ENCODE results near the gene CDK12. TPM values are rescaled to one million over a fixed set of nuclear protein-coding genes. Genes with fewer than 3 reads are reported as not detected.
"Not testable (repeated sequence)": the region's sequence is repeated elsewhere in the genome, so short reads cannot be mapped to it uniquely, and the experiment has no call there.

The CDK12 gene
- total and polyA plus RNA-seq, 2 donors (not counting 1 experiment from before 2014, with no cell fraction given): 19.4 to 24.9 TPM

DNA sequence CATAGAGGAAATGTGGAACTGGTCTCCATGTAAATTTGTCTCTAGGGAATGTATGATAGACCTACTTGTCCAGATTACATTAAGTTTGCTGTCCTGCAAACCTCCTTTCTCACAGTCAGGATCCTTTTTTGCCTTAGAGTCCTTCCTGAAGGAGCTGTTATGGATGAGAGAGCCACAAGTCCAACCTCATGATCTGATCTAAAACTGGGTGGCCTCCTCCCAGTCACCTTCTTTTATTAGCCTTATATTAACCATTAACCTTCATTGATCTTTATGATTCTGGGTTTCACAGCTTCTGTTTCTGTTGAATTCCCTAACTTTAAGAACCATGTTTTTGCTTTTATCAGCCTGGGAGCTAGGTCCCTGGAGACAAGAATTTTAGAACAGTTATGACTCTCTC lies 82.4 kb downstream of the CDK12 start:
- no peak for DNase-seq (ENCODE audit: low read depth in 2 of 2)
- Histone ChIP-seq H3K4me2 (ENCODE audit: extremely low read depth, insufficient read depth, low read length) (no peak overlapping the region), H3K79me2 (ENCODE audit: control insufficient read depth, insufficient read depth, low read length) (no peaks in the 10 kb centered on the region), H3K4me1 (ENCODE audit: control insufficient read depth, extremely low read depth, insufficient read depth, low read length) (no peaks in the 10 kb centered on the region), H2AFZ (ENCODE audit: low read length) (no peak overlapping the region), H3K27ac (ENCODE audit: insufficient read depth, low read length) (no peak overlapping the region), H3K27me3 (ENCODE audit: control insufficient read depth, insufficient read depth, low read length) (no peaks in the 10 kb centered on the region), H3K9ac (ENCODE audit: insufficient read depth, low read length) (no peak overlapping the region), H3K9me3 (ENCODE audit: control insufficient read depth, insufficient read depth, low read depth, low read length) (no peaks in the 10 kb centered on the region), H4K20me1 (ENCODE audit: control insufficient read depth, extremely low read depth, insufficient read depth, low read length) (peaks cover 2% of the 10 kb centered on the region), H3K4me3 (replicated peaks in 1 of 4; ENCODE audit: control extremely low read depth in 1 of 4, insufficient read depth in 1 of 4, low read depth in 3 of 4, low read length in 4 of 4) (no peak overlapping the region), H3K36me3 (ENCODE audit: control insufficient read depth, insufficient read depth, low read length) (peaks cover 2% of the 10 kb centered on the region)
- no peak for TF ChIP-seq EZH2 (IDR thresholded peaks at IDR 0.05; ENCODE audit: low read length, missing control alignments)
- TF ChIP-seq, protein P1, sequence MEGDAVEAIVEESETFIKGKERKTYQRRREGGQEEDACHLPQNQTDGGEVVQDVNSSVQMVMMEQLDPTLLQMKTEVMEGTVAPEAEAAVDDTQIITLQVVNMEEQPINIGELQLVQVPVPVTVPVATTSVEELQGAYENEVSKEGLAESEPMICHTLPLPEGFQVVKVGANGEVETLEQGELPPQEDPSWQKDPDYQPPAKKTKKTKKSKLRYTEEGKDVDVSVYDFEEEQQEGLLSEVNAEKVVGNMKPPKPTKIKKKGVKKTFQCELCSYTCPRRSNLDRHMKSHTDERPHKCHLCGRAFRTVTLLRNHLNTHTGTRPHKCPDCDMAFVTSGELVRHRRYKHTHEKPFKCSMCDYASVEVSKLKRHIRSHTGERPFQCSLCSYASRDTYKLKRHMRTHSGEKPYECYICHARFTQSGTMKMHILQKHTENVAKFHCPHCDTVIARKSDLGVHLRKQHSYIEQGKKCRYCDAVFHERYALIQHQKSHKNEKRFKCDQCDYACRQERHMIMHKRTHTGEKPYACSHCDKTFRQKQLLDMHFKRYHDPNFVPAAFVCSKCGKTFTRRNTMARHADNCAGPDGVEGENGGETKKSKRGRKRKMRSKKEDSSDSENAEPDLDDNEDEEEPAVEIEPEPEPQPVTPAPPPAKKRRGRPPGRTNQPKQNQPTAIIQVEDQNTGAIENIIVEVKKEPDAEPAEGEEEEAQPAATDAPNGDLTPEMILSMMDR (conservative IDR thresholded peaks at IDR 0.05 in 1 of 2, IDR thresholded peaks at IDR 0.05 in 1 of 2; ENCODE audit: low read depth in 1 of 2, low read length in 2 of 2): no peak

DNA sequence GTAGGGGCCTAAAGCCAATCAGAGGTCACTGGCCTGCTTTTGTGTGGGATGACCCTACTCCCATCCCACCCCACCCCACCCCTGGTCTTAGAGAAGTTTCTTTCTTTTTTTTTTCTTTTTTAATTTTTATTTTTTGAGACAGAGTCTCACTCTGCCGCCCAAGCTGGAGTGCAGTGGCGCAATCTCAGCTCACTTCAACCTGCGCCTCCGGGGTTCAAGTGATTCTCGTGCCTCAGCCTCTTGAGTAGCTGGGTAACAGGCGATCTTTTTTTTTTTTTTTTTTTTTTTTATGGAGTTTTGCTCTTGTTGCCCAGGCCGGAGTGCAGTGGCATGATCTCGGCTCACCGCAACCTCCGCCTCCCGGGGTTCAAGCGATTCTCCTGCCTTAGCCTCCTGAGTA lies 83.1 kb downstream of the CDK12 start:
- not testable (repeated sequence) for H3K9me3 ChIP-seq (ENCODE audit: control insufficient read depth, insufficient read depth, low read depth, low read length); H2AFZ ChIP-seq (ENCODE audit: low read length); H3K9ac ChIP-seq (ENCODE audit: insufficient read depth, low read length); DNase-seq (ENCODE audit: low read depth in 2 of 2); H3K27me3 ChIP-seq (ENCODE audit: control insufficient read depth, insufficient read depth, low read length); H3K27ac ChIP-seq (ENCODE audit: insufficient read depth, low read length); H3K4me3 ChIP-seq (replicated peaks in 1 of 4; ENCODE audit: control extremely low read depth in 1 of 4, insufficient read depth in 1 of 4, low read depth in 3 of 4, low read length in 4 of 4); H3K4me2 ChIP-seq (ENCODE audit: extremely low read depth, insufficient read depth, low read length); H3K79me2 ChIP-seq (ENCODE audit: control insufficient read depth, insufficient read depth, low read length); H4K20me1 ChIP-seq (ENCODE audit: control insufficient read depth, extremely low read depth, insufficient read depth, low read length); H3K4me1 ChIP-seq (ENCODE audit: control insufficient read depth, extremely low read depth, insufficient read depth, low read length); H3K36me3 ChIP-seq (ENCODE audit: control insufficient read depth, insufficient read depth, low read length)

DNA sequence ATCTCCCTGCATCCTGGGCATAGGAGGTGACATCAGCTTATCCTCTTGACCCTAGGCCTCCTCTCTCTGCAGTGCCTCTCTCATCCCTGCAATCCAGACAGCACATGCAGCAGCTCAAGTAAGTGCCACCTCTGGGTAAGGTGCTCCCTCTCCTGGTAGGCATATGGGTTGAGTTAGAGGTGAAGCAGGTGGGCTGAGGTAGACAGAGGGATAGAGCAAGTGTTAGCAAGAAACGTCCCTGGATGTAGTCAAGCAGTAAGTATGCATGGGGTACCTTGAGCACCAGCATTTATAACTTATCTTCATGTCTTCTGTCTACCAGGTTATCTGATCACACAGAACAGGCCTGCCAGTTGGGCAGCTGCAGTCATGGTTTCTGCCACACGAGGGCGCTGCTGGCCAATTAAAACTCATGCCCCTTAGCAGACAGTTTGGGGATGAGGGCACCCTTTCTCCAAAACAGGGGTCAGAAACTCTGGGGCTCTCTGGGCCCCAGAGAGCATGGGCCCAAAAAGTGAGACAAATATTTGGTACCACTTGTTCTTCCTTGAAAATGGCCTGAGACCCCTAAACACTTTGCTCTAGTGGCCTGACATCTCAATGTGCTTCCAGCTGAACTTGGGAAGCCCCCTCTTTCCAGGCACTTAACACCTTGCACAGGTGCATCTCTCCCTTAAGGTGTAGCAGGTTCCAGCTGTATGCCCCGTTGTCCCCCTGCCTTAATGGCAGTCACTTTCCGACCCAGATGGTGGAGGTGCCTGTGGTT lies 86.6 kb downstream of the CDK12 start:
- Histone ChIP-seq H3K4me3 (replicated peaks in 1 of 4; ENCODE audit: control extremely low read depth in 1 of 4, insufficient read depth in 1 of 4, low read depth in 3 of 4, low read length in 4 of 4) (no peak overlapping the region), H3K27me3 (ENCODE audit: control insufficient read depth, insufficient read depth, low read length) (no peaks in the 10 kb centered on the region), H2AFZ (ENCODE audit: low read length) (no peak overlapping the region), H3K9me3 (ENCODE audit: control insufficient read depth, insufficient read depth, low read depth, low read length) (no peaks in the 10 kb centered on the region), H3K27ac (ENCODE audit: insufficient read depth, low read length) (no peak overlapping the region), H3K4me1 (ENCODE audit: control insufficient read depth, extremely low read depth, insufficient read depth, low read length) (no peaks in the 10 kb centered on the region), H3K36me3 (ENCODE audit: control insufficient read depth, insufficient read depth, low read length) (peaks cover 6% of the 10 kb centered on the region), H3K79me2 (ENCODE audit: control insufficient read depth, insufficient read depth, low read length) (no peaks in the 10 kb centered on the region), H3K9ac (ENCODE audit: insufficient read depth, low read length) (no peak overlapping the region), H4K20me1 (ENCODE audit: control insufficient read depth, extremely low read depth, insufficient read depth, low read length) (no peaks in the 10 kb centered on the region), H3K4me2 (ENCODE audit: extremely low read depth, insufficient read depth, low read length) (no peak overlapping the region)
- no peak for TF ChIP-seq EZH2 (IDR thresholded peaks at IDR 0.05; ENCODE audit: low read length, missing control alignments)
- TF ChIP-seq, protein P1 (conservative IDR thresholded peaks at IDR 0.05 in 1 of 2, IDR thresholded peaks at IDR 0.05 in 1 of 2; ENCODE audit: low read depth in 1 of 2, low read length in 2 of 2): peak; percentile 79 to 88
- DNase-seq (ENCODE audit: low read depth in 2 of 2): peak in 1 of 2 donors; percentile 45

Measured in fibroblast of lung (primary cell).